HepG2 (cell line): ENCODE measurements around the gene PSMB11. TPM values are rescaled to one million over a fixed set of nuclear protein-coding genes. Genes with fewer than 3 reads are reported as not detected.

Experiments
- CBX2 ChIP-seq, 2 experiments: fragments of 200-600 bp in 1 of 2; sonication (generic); formaldehyde crosslinking in 1 of 2; IDR thresholded peaks; 2 replicates each; pipeline versions ENCODE4 v1.7.0 to v1.8.1; 2018 to 2022; ENCODE audit warnings: low read depth in 2 of 2, low read length in 1 of 2, mild to moderate bottlenecking in 1 of 2, missing genetic modification reagents in 1 of 2
- ETV6 ChIP-seq: sonication (generic); formaldehyde crosslinking; conservative IDR thresholded peaks from 2 replicates; pipeline ENCODE4 v1.4.0; 2020; ENCODE audit warnings: missing genetic modification reagents
- HDAC1 ChIP-seq: sonication (generic); formaldehyde crosslinking; IDR thresholded peaks from 2 replicates; pipeline ENCODE4 v1.5.1; 2020; ENCODE audit warnings: mild to moderate bottlenecking, missing genetic modification reagents
- MED1 ChIP-seq: sonication (generic); formaldehyde crosslinking; IDR thresholded peaks from 2 replicates; pipeline ENCODE4 v1.4.0; 2020; ENCODE audit warnings: missing genetic modification reagents
- MEF2D ChIP-seq: sonication (generic); formaldehyde crosslinking; IDR thresholded peaks from 2 replicates; pipeline ENCODE4 v1.5.1; 2020; ENCODE audit warnings: mild to moderate bottlenecking, missing genetic modification reagents
- RBAK ChIP-seq: sonication (generic); formaldehyde crosslinking; IDR thresholded peaks from 2 replicates; pipeline ENCODE4 v1.5.1; 2020; ENCODE audit warnings: mild to moderate bottlenecking, missing genetic modification reagents
- RBM22 ChIP-seq: fragments of 200-400 bp; formaldehyde crosslinking; optimal IDR thresholded peaks from 2 replicates; pipeline ENCODE3; 2017; ENCODE audit warnings: mild to moderate bottlenecking, low read length, moderate library complexity
- SP4 ChIP-seq: sonication (generic); formaldehyde crosslinking; IDR thresholded peaks from 2 replicates; pipeline ENCODE4 v1.8.1; 2023; ENCODE audit warnings: mild to moderate bottlenecking, missing genetic modification reagents
- TEAD2 ChIP-seq: sonication (generic); formaldehyde crosslinking; IDR thresholded peaks from 2 replicates; pipeline ENCODE4 v1.9.0; 2021; ENCODE audit warnings: missing genetic modification reagents
- TRAFD1 ChIP-seq: sonication (generic); formaldehyde crosslinking; IDR thresholded peaks from 2 replicates; pipeline ENCODE4 v1.5.1; 2020; ENCODE audit warnings: missing genetic modification reagents, mild to moderate bottlenecking, borderline replicate concordance
- TRIM24 ChIP-seq: sonication (generic); formaldehyde crosslinking; IDR thresholded peaks from 2 replicates; pipeline ENCODE4 v1.8.0; 2022; ENCODE audit warnings: mild to moderate bottlenecking, missing genetic modification reagents
- ZBTB3 ChIP-seq: sonication (generic); formaldehyde crosslinking; IDR thresholded peaks from 2 replicates; pipeline ENCODE4 v1.4.0; 2020; ENCODE audit warnings: low read depth, mild to moderate bottlenecking, moderate library complexity, missing genetic modification reagents, borderline replicate concordance
- ZNF33B ChIP-seq: sonication (generic); formaldehyde crosslinking; IDR thresholded peaks from 2 replicates; pipeline ENCODE4 v1.5.1; 2020; ENCODE audit warnings: mild to moderate bottlenecking, missing genetic modification reagents
- ZNF468 ChIP-seq: sonication (generic); formaldehyde crosslinking; IDR thresholded peaks from 2 replicates; pipeline ENCODE4 v1.8.0; 2022; ENCODE audit warnings: mild to moderate bottlenecking, moderate library complexity, missing genetic modification reagents
- ZNF569 ChIP-seq: sonication (generic); formaldehyde crosslinking; IDR thresholded peaks from 2 replicates; pipeline ENCODE4 v1.5.0; 2020; ENCODE audit warnings: mild to moderate bottlenecking, missing genetic modification reagents, moderate library complexity, borderline replicate concordance
- ZNF619 ChIP-seq: sonication (generic); formaldehyde crosslinking; IDR thresholded peaks from 2 replicates; pipeline ENCODE4 v1.4.0; 2020; ENCODE audit warnings: mild to moderate bottlenecking, missing genetic modification reagents
- polyA plus RNA-seq, 8 experiments: library from polyadenylated mRNA; depleted of rRNA in 3 of 8; stranded (reverse) in 7 of 8; unstranded in 1 of 8; fragments of >200 nt; fragmentation: Illumina TruSeq in 4 of 8; extraction: Trizol in 4 of 8; gene quantifications; 2 replicates each; pipeline versions ENCODE4 v1.2.1 to v1.2.3, GENCODE V29; 2011 to 2016; ENCODE audit warnings: low read depth in 4 of 8, missing spikeins in 1 of 8, mixed read lengths in 1 of 8; ENCODE audit not compliant: insufficient read depth in 1 of 8
- total RNA-seq, 5 experiments: library from RNA; depleted of rRNA; stranded (reverse); fragments of >200 nt; fragmentation: Illumina TruSeq; extraction: Trizol; gene quantifications; 2 replicates each; pipeline ENCODE4 v1.2.3, GENCODE V29; 2016; ENCODE audit warnings: low read depth in 1 of 5
- TF ChIP-seq, protein P1 (sequence below): IDR thresholded peaks from 2 replicates; pipeline ENCODE4 v1.6.1; 2016; ENCODE audit warnings: low read depth, missing genetic modification reagents, missing compliant biosample characterization
- TF ChIP-seq, protein P2 (sequence below): sonication (generic); formaldehyde crosslinking; IDR thresholded peaks from 2 replicates; pipeline ENCODE4 v1.4.0; 2020; ENCODE audit warnings: missing genetic modification reagents, low read depth, mild to moderate bottlenecking, borderline replicate concordance

The PSMB11 gene
- total and polyA plus RNA-seq, 2 of the 13 experiments (the other 11 are each of a cell fraction or from before 2014, with no cell fraction given): not detected

DNA sequence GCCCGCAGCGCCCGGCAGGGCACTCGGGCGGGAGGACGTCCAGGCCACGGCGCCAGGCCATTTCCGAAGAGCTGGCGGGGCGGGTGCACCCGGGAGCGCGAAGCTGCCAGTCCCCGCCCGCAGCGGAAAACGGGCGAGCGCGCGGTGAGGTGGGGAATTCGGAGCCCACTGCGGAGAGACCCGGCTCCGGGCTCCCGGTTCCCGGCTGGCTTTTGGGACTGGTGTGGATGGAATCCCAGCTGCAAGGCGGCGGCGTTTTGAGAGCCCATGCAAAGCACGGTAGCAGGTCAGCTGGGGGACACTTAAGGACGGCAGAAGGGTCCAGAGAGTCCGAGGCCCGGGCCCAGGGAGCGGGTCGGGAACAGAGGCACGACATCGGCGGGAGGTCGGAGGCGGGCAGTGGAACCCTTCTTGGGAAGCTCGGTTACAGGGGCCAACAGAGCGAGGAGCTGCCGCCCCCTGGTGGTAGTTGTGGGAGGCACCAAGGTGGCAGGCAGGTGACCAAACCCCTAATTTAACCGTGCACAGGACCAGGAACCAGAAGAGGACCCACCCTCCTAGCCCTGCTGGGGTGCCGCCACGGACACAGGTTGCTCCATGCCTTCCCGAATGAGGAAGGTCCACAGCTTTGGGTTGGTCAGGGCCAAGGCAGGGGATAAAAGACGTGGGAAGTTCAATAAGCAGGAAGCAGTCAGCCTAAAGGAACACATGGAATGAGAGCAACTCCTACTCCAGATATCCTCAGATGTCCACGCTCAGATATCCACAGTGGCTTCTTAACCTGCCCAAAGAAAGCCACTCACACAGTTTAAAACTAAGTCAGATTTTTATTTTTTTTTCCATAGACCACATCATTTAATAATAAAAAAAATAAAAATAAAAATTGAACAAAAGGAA, 16.0 kb downstream of the PSMB11 start (continued):
- TF ChIP-seq ZBTB3 (CRISPR knock-in tag) (0 out of 2 replicates have a peak, but pooled peaks have one; percentile 12), ZNF33B (CRISPR knock-in tag) (no peak), SP4 (CRISPR knock-in tag) (no peak; the same call in 1 of the 2 replicates), TRAFD1 (CRISPR knock-in tag) (no peak), TEAD2 (peak; percentile 86; the same call in 1 of the 2 replicates), TRIM24 (CRISPR knock-in tag) (no peak), ZNF569 (CRISPR knock-in tag) (no peak), RBAK (CRISPR knock-in tag) (peak; percentile 60; the same call in 1 of the 2 replicates), MEF2D (peak; percentile 86; the same call in 1 of the 2 replicates), HDAC1 (CRISPR knock-in tag) (peak; percentile 91), ETV6 (CRISPR knock-in tag) (peak; percentile 89; the same call in 1 of the 2 replicates), RBM22 (peak; percentile 100), ZNF619 (CRISPR knock-in tag) (peak; percentile 96), ZNF468 (peak; percentile 88; the same call in 1 of the 2 replicates), CBX2 (IDR thresholded peaks at IDR 0.05; ENCODE audit: low read depth, low read length) (no peak), CBX2 (CRISPR knock-in tag; IDR thresholded peaks at IDR 0.05; ENCODE audit: low read depth) (no peak), MED1 (CRISPR knock-in tag) (peak; percentile 79)
- TF ChIP-seq, protein P1, sequence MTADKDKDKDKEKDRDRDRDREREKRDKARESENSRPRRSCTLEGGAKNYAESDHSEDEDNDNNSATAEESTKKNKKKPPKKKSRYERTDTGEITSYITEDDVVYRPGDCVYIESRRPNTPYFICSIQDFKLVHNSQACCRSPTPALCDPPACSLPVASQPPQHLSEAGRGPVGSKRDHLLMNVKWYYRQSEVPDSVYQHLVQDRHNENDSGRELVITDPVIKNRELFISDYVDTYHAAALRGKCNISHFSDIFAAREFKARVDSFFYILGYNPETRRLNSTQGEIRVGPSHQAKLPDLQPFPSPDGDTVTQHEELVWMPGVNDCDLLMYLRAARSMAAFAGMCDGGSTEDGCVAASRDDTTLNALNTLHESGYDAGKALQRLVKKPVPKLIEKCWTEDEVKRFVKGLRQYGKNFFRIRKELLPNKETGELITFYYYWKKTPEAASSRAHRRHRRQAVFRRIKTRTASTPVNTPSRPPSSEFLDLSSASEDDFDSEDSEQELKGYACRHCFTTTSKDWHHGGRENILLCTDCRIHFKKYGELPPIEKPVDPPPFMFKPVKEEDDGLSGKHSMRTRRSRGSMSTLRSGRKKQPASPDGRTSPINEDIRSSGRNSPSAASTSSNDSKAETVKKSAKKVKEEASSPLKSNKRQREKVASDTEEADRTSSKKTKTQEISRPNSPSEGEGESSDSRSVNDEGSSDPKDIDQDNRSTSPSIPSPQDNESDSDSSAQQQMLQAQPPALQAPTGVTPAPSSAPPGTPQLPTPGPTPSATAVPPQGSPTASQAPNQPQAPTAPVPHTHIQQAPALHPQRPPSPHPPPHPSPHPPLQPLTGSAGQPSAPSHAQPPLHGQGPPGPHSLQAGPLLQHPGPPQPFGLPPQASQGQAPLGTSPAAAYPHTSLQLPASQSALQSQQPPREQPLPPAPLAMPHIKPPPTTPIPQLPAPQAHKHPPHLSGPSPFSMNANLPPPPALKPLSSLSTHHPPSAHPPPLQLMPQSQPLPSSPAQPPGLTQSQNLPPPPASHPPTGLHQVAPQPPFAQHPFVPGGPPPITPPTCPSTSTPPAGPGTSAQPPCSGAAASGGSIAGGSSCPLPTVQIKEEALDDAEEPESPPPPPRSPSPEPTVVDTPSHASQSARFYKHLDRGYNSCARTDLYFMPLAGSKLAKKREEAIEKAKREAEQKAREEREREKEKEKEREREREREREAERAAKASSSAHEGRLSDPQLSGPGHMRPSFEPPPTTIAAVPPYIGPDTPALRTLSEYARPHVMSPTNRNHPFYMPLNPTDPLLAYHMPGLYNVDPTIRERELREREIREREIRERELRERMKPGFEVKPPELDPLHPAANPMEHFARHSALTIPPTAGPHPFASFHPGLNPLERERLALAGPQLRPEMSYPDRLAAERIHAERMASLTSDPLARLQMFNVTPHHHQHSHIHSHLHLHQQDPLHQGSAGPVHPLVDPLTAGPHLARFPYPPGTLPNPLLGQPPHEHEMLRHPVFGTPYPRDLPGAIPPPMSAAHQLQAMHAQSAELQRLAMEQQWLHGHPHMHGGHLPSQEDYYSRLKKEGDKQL (CRISPR knock-in tag): 0 out of 2 replicates have a peak, but pooled peaks have one; percentile 33
- TF ChIP-seq, protein P2, sequence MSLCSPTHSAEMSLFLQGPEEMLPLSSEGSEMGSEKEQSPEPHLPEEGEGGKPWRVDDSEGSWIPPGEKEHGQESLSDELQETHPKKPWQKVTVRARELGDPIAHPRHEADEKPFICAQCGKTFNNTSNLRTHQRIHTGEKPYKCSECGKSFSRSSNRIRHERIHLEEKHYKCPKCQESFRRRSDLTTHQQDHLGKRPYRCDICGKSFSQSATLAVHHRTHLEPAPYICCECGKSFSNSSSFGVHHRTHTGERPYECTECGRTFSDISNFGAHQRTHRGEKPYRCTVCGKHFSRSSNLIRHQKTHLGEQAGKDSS (CRISPR knock-in tag): peak; percentile 91; the same call in 1 of the 2 replicates
